Measurements from ENCODE around the gene OR5K2. TPM values are rescaled to one million over a fixed set of nuclear protein-coding genes. Genes with fewer than 3 reads are reported as not detected.

Gene OR5K2
- total RNA-seq, 1 donor from 2014 or later: not detected

- intact Hi-C loops (cut with DNase I): no loop called here
Observed at GRCh38 chr3:98536456-98537017, 39.1 kb downstream of the OR5K2 start.

GRCh38 chr3:98540346-98540745 lies 42.9 kb downstream of the OR5K2 start:
- Histone ChIP-seq H3K36me3 (no peaks in the 10 kb centered on the region), H3K9me3 (no peaks in the 10 kb centered on the region), H3K4me1 (no peaks in the 10 kb centered on the region), H3K27me3 (no peaks in the 10 kb centered on the region), H3K4me3 (no peak overlapping the region), H3K27ac (no peak overlapping the region)
- intact Hi-C loops (cut with DNase I): no loop called here
- ATAC-seq (no peak), DNase-seq (no peak)
- TF ChIP-seq CTCF (IDR thresholded peaks at IDR 0.05): no peak

More at GRCh38 chr3:98536456-98537017, 39.1 kb downstream of the OR5K2 start:
- no peak for TF ChIP-seq CTCF (IDR thresholded peaks at IDR 0.05)
- Histone ChIP-seq H3K27ac (no peak overlapping the region), H3K9me3 (no peaks in the 10 kb centered on the region), H3K36me3 (no peaks in the 10 kb centered on the region), H3K4me1 (no peaks in the 10 kb centered on the region), H3K27me3 (no peaks in the 10 kb centered on the region), H3K4me3 (no peak overlapping the region)
- ATAC-seq (no peak), DNase-seq (no peak)

- Histone ChIP-seq H3K4me1 (no peaks in the 10 kb centered on the region), H3K4me3 (no peak overlapping the region), H3K9me3 (no peaks in the 10 kb centered on the region), H3K36me3 (no peaks in the 10 kb centered on the region), H3K27me3 (no peaks in the 10 kb centered on the region), H3K27ac (no peak overlapping the region)
- no peak for ATAC-seq
- no peak for DNase-seq
- intact Hi-C loops (cut with DNase I): no loop called here
- TF ChIP-seq CTCF (IDR thresholded peaks at IDR 0.05): no peak
Observed at GRCh38 chr3:98541695-98542094, 44.2 kb downstream of the OR5K2 start.

- TF ChIP-seq CTCF (IDR thresholded peaks at IDR 0.05): no peak
- Histone ChIP-seq H3K27me3 (no peaks in the 10 kb centered on the region), H3K36me3 (no peaks in the 10 kb centered on the region), H3K27ac (no peak overlapping the region), H3K9me3 (no peaks in the 10 kb centered on the region), H3K4me3 (no peak overlapping the region), H3K4me1 (no peaks in the 10 kb centered on the region)
- no peak for ATAC-seq
- intact Hi-C loops (cut with DNase I): no loop called here
- no peak for DNase-seq
Observed at GRCh38 chr3:98542623-98543022, 45.1 kb downstream of the OR5K2 start.

- TF ChIP-seq CTCF (IDR thresholded peaks at IDR 0.05): no peak
- intact Hi-C loops (cut with DNase I): no loop called here
- Histone ChIP-seq H3K4me1 (no peaks in the 10 kb centered on the region), H3K27me3 (no peaks in the 10 kb centered on the region), H3K9me3 (no peaks in the 10 kb centered on the region), H3K4me3 (no peak overlapping the region), H3K27ac (no peak overlapping the region), H3K36me3 (no peaks in the 10 kb centered on the region)
- DNase-seq: no peak
- ATAC-seq: no peak
Observed at GRCh38 chr3:98545940-98546339, 48.5 kb downstream of the OR5K2 start.

Other genes starting within 250 kb of the OR5K2 start
- not detected for gene OR5H6, start 233.4 kb upstream of the OR5K2 start, total RNA-seq
- not detected for gene OR5H2, start 215.2 kb upstream of the OR5K2 start, total RNA-seq
- not detected for gene OR5K4, start 143.8 kb upstream of the OR5K2 start, total RNA-seq
- not detected for gene OR5K3, start 107.0 kb upstream of the OR5K2 start, total RNA-seq
- not detected for gene OR5K1, start 34.5 kb upstream of the OR5K2 start, total RNA-seq
- gene CLDND1, start 25.2 kb downstream of the OR5K2 start, total RNA-seq: 90.9 TPM
- 2.5 TPM for gene GPR15, start 34.3 kb downstream of the OR5K2 start, total RNA-seq
- 15.8 TPM for gene CPOX, start 95.9 kb downstream of the OR5K2 start, total RNA-seq

Measured in upper lobe of right lung (tissue), 1 donor.